MM.1S (cell line): ENCODE measurements around the gene ADD3.

Experiments used
- DNase-seq: peaks from one replicate; pipeline ENCODE4 v3.0.0-alpha.2; 2015
- H2AFZ ChIP-seq: fragments of 300-600 bp; sonication (generic); 2 replicates; pipeline ENCODE4 v1.6.0; 2016; ENCODE audit warnings: antibody characterized with exemption, low read length
- H3F3A ChIP-seq: fragments of 300-600 bp; sonication (generic); 2 replicates; pipeline ENCODE4 v1.6.1; 2016; ENCODE audit warnings: mild to moderate bottlenecking, antibody characterized with exemption, low read length, moderate library complexity, mixed read lengths; ENCODE audit not compliant: insufficient read depth
- H3K27ac ChIP-seq: fragments of 300-600 bp; sonication (generic); 2 replicates; pipeline ENCODE4 v1.5.1; 2016; ENCODE audit warnings: mild to moderate bottlenecking, low read length
- H3K27me3 ChIP-seq: fragments of 300-600 bp; sonication (generic); replicated peaks from 2 replicates; pipeline ENCODE4 v1.6.0; 2016; ENCODE audit warnings: low read length; ENCODE audit not compliant: insufficient read depth
- H3K36me3 ChIP-seq: fragments of 300-600 bp; sonication (generic); replicated peaks from 2 replicates; pipeline ENCODE4 v1.6.1; 2016; ENCODE audit warnings: mild to moderate bottlenecking, low read length, mixed read lengths; ENCODE audit not compliant: insufficient read depth
- H3K4me1 ChIP-seq: fragments of 300-600 bp; sonication (generic); 2 replicates; pipeline ENCODE4 v1.6.1; 2016; ENCODE audit warnings: low read length, mixed read lengths
- H3K4me2 ChIP-seq: fragments of 300-600 bp; sonication (generic); 2 replicates; pipeline ENCODE4 v1.6.0; 2016; ENCODE audit warnings: low read depth, low read length
- H3K4me3 ChIP-seq: fragments of 300-600 bp; sonication (generic); 2 replicates; pipeline ENCODE4 v1.5.1; 2016; ENCODE audit warnings: low read length, mixed read lengths
- H3K79me2 ChIP-seq: fragments of 300-600 bp; sonication (generic); 2 replicates; pipeline ENCODE4 v1.6.1; 2016; ENCODE audit warnings: mixed run types, low read length, mixed read lengths
- H3K9ac ChIP-seq: fragments of 300-600 bp; sonication (generic); 2 replicates; pipeline ENCODE4 v1.6.1; 2016; ENCODE audit warnings: low read length, mixed read lengths
- H3K9me2 ChIP-seq: fragments of 300-600 bp; sonication (generic); replicated peaks from 2 replicates; pipeline ENCODE4 v1.6.1; 2016; ENCODE audit warnings: mild to moderate bottlenecking, low read length, mixed read lengths; ENCODE audit not compliant: insufficient read depth
- H3K9me3 ChIP-seq: fragments of 300-600 bp; sonication (generic); replicated peaks from 2 replicates; pipeline ENCODE4 v1.6.1; 2016; ENCODE audit warnings: mild to moderate bottlenecking, low read length, mixed read lengths; ENCODE audit not compliant: insufficient read depth
- H4K20me1 ChIP-seq: fragments of 300-600 bp; sonication (generic); 2 replicates; pipeline ENCODE4 v1.6.1; 2016; ENCODE audit warnings: mild to moderate bottlenecking, low read length, moderate library complexity, mixed read lengths; ENCODE audit not compliant: insufficient read depth
- EZH2 ChIP-seq: fragments of 300-600 bp; sonication (generic); optimal IDR thresholded peaks from 2 replicates; pipeline ENCODE3; 2017; ENCODE audit warnings: low read depth, mild to moderate bottlenecking, antibody characterized with exemption, low read length, mixed read lengths
- EZH2phosphoT487 ChIP-seq: fragments of 300-600 bp; sonication (generic); IDR thresholded peaks from 2 replicates; pipeline ENCODE4 v1.6.1; 2018; ENCODE audit warnings: antibody characterized with exemption, low read length
- TF ChIP-seq, protein P1 (sequence below): fragments of 300-600 bp; sonication (generic); IDR thresholded peaks from 2 replicates; pipeline ENCODE4 v1.5.1; 2016; ENCODE audit warnings: antibody characterized with exemption, low read length, mixed read lengths

The ADD3 gene

DNA sequence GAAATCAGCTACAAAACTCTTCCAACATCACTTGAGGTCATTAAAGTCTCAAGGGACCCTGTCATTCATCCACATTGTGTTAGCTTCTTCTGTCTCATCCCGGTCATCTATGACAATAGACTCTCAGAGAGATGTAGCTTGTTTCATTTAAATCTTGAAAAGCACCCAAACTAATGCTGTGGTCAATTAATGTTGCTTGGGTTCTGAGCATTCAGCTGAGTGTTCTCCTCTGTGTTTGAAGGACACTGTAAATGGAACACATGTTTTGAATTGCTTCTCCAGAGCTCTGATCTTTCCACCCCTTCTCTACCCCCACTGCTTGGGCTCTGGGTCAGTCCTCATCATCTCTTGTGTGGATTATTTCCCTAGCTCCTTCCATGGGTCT is 19.6 kb upstream of the ADD3 start:
- Histone ChIP-seq H3K27me3 (no peaks in the 10 kb centered on the region), H4K20me1 (no peaks in the 10 kb centered on the region), H3K9me3 (no peaks in the 10 kb centered on the region), H3K27ac (no peak overlapping the region), H3F3A (no peaks in the 10 kb centered on the region), H3K9me2 (no peaks in the 10 kb centered on the region), H2AFZ (no peak overlapping the region), H3K79me2 (no peaks in the 10 kb centered on the region), H3K36me3 (no peaks in the 10 kb centered on the region), H3K4me2 (no peak overlapping the region), H3K4me3 (no peak overlapping the region), H3K4me1 (no peaks in the 10 kb centered on the region), H3K9ac (no peak overlapping the region)
- no peak for TF ChIP-seq EZH2phosphoT487
- no peak for TF ChIP-seq EZH2
- TF ChIP-seq, protein P1, sequence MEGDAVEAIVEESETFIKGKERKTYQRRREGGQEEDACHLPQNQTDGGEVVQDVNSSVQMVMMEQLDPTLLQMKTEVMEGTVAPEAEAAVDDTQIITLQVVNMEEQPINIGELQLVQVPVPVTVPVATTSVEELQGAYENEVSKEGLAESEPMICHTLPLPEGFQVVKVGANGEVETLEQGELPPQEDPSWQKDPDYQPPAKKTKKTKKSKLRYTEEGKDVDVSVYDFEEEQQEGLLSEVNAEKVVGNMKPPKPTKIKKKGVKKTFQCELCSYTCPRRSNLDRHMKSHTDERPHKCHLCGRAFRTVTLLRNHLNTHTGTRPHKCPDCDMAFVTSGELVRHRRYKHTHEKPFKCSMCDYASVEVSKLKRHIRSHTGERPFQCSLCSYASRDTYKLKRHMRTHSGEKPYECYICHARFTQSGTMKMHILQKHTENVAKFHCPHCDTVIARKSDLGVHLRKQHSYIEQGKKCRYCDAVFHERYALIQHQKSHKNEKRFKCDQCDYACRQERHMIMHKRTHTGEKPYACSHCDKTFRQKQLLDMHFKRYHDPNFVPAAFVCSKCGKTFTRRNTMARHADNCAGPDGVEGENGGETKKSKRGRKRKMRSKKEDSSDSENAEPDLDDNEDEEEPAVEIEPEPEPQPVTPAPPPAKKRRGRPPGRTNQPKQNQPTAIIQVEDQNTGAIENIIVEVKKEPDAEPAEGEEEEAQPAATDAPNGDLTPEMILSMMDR: no peak
- DNase-seq: no peak

DNA sequence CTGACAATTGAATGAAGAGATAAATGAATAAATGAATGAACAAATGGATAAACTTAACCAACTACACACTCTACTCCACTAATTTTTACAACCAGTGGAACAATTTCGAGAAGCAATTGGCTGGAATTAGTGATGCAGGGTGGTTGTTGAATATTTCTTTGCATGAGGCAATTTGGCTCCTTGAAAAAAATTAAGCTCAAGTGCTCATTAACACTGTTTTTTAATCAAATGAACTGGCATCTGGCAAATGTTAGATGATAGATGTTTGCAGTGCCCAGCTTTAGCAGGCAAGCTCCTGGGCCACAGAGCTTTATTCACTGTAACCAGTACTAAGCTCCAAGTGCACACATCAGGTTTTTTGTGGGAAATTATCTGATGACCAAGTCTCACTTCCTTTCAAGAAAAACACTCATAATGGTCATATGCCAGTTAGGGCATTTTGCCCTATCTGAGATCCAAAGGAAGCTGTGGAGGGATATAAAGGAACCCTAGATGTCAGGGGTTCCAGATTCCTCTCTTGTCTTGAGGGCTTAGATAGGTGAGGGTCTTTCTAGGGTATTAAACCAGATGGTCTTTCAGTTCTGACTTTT is 16.4 kb upstream of the ADD3 start:
- Histone ChIP-seq H2AFZ (no peak overlapping the region), H3K27ac (no peak overlapping the region), H3K4me1 (no peaks in the 10 kb centered on the region), H3K9me2 (no peaks in the 10 kb centered on the region), H3K27me3 (no peaks in the 10 kb centered on the region), H3F3A (no peaks in the 10 kb centered on the region), H3K9ac (no peak overlapping the region), H3K9me3 (no peaks in the 10 kb centered on the region), H3K79me2 (no peaks in the 10 kb centered on the region), H4K20me1 (no peaks in the 10 kb centered on the region), H3K4me2 (no peak overlapping the region), H3K36me3 (no peaks in the 10 kb centered on the region), H3K4me3 (no peak overlapping the region)
- TF ChIP-seq, protein P1: no peak
- no peak for TF ChIP-seq EZH2
- no peak for TF ChIP-seq EZH2phosphoT487
- DNase-seq: no peak

GRCh38 chr10:109992485-109992884 is 15.3 kb upstream of the ADD3 start:
- DNase-seq: no peak
- Histone ChIP-seq H3K27ac (no peak overlapping the region), H3K4me3 (no peak overlapping the region), H3K9ac (no peak overlapping the region), H3K9me3 (no peaks in the 10 kb centered on the region), H3K79me2 (no peaks in the 10 kb centered on the region), H3K27me3 (no peaks in the 10 kb centered on the region), H3K4me1 (no peaks in the 10 kb centered on the region), H3K36me3 (no peaks in the 10 kb centered on the region), H3F3A (no peaks in the 10 kb centered on the region), H2AFZ (no peak overlapping the region), H3K4me2 (no peak overlapping the region), H4K20me1 (no peaks in the 10 kb centered on the region), H3K9me2 (no peaks in the 10 kb centered on the region)
- TF ChIP-seq EZH2phosphoT487 (no peak), EZH2 (no peak)
- TF ChIP-seq, protein P1: no peak
